Spleen (tissue), 7 donors: Measurements from ENCODE around the gene SIGLECL1.

Source experiments
- POLR2A ChIP-seq, 3 donors: fragments of 450-650 bp; IDR thresholded peaks; one replicate each; pipeline ENCODE4 v1.5.1; 2017; ENCODE audit warnings: antibody characterized with exemption in 3 of 3, mild to moderate bottlenecking in 1 of 3
- POLR2AphosphoS5 ChIP-seq, 3 donors: sonication (generic); formaldehyde crosslinking; IDR thresholded peaks; one replicate each; pipeline ENCODE4 v1.5.1; 2017; ENCODE audit warnings: antibody characterized with exemption in 3 of 3
- TF ChIP-seq, protein P1 (sequence below), 11 experiments: fragments of 200-600 bp in 7 of 11; fragments of 450-650 bp in 4 of 11; sonication (generic) in 4 of 11; IDR thresholded peaks in 8 of 11; conservative IDR thresholded peaks in 3 of 11; 1 replicate in 7 of 11; 2 replicates in 4 of 11; pipeline versions ENCODE4 v1.4.0 to v1.8.0; 2016 to 2021; ENCODE audit warnings: antibody characterized with exemption in 11 of 11, inconsistent platforms in 4 of 11, mild to moderate bottlenecking in 1 of 11
- donor health status: DM: no; HTN: no; CAD: no; lungs with moderate emphysema.
- donor health status: DM: no; HTN: no; CAD: no.
- donor health status: DM: no; HTN: no; CAD: no.

GRCh38 chr19:51294977-51295375 is 44.1 kb downstream of the SIGLECL1 start:
- TF ChIP-seq, protein P1, sequence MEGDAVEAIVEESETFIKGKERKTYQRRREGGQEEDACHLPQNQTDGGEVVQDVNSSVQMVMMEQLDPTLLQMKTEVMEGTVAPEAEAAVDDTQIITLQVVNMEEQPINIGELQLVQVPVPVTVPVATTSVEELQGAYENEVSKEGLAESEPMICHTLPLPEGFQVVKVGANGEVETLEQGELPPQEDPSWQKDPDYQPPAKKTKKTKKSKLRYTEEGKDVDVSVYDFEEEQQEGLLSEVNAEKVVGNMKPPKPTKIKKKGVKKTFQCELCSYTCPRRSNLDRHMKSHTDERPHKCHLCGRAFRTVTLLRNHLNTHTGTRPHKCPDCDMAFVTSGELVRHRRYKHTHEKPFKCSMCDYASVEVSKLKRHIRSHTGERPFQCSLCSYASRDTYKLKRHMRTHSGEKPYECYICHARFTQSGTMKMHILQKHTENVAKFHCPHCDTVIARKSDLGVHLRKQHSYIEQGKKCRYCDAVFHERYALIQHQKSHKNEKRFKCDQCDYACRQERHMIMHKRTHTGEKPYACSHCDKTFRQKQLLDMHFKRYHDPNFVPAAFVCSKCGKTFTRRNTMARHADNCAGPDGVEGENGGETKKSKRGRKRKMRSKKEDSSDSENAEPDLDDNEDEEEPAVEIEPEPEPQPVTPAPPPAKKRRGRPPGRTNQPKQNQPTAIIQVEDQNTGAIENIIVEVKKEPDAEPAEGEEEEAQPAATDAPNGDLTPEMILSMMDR (IDR thresholded peaks at IDR 0.05 in 8 of 11, conservative IDR thresholded peaks at IDR 0.05 in 3 of 11) = no peak
- TF ChIP-seq POLR2A (IDR thresholded peaks at IDR 0.05) (no peak), POLR2AphosphoS5 (IDR thresholded peaks at IDR 0.05) (no peak)
